Measurements from ENCODE around the gene NPC1L1.

- TF ChIP-seq CTCF (IDR thresholded peaks at IDR 0.05; ENCODE audit: low read depth, low read length, poor library complexity, severe bottlenecking): no peak
- TF ChIP-seq EZH2phosphoT487 (IDR thresholded peaks at IDR 0.05; ENCODE audit: borderline replicate concordance, low read length): no peak
Measured at GRCh38 chr7:44469461-44470134, 71.5 kb downstream of the NPC1L1 start.

Measured in DOHH2 (cell line).